HG03460 (cell line): ENCODE measurements around the gene COQ2.
"Not testable (repeated sequence)": the region's sequence is repeated elsewhere in the genome, so short reads cannot be mapped to it uniquely, and the experiment has no call there.

Source experiments
- ATAC-seq: cut with Tn5 transposase; IDR thresholded peaks from one replicate; pipeline ENCODE4 v1.9.1; 2021; ENCODE audit not compliant: unreplicated experiment

COQ2 gene

DNA sequence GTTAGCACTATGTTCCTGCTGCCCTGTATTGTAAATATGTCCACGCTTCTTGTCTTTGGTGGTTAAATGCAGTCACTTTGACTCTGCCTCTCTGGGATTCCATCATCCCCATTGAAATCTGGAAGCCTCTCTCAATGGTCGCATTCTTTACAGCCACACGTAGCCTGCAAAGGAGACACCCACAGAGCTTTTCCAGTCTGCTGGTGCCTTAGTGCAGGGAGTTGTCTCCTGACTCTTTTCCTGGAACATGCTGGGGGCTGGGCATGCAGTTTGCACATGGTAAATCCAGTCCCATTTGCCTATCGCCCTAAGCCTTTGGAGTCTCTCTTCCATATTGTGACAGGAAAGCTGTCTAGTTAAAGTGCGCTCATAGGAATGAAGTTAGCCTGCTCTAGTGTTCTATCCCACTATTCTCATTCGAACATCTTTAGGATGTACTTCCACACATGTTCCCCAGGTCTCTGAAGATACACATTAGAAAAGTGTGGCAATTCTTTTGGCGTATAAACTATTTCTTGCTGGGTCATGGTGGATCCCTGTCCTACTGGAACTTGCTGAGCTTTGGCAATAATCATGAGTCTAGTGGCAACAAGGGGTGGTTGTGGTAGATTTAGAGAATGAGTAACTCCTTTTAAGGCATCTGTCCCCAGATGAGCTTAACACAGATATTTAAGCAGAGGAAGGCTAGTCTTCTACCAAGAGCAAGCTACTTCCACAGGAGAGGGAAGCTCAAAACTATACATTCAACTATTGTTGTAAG, 33.7 kb downstream of the COQ2 start:
- no peak for ATAC-seq

DNA sequence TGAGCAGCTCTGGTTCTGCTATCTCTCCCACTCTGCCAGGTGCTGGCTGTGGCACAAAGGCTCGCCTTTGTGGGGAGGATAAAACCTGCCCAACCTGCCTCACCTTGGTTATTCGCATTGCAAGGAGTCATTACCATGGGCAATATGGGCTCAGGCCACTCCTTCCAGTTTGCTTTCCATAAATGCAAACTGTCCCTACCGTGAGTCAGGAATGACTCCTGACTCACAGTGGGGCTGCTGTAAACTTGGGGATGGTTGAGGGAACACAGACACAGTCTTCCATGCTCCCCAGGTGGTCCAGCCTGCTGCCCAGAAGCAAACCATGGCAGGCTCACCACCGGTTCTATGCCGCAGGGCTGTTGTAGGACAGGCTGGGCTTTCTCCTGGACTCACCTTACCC, 36.1 kb downstream of the COQ2 start:
- no peak for ATAC-seq

DNA sequence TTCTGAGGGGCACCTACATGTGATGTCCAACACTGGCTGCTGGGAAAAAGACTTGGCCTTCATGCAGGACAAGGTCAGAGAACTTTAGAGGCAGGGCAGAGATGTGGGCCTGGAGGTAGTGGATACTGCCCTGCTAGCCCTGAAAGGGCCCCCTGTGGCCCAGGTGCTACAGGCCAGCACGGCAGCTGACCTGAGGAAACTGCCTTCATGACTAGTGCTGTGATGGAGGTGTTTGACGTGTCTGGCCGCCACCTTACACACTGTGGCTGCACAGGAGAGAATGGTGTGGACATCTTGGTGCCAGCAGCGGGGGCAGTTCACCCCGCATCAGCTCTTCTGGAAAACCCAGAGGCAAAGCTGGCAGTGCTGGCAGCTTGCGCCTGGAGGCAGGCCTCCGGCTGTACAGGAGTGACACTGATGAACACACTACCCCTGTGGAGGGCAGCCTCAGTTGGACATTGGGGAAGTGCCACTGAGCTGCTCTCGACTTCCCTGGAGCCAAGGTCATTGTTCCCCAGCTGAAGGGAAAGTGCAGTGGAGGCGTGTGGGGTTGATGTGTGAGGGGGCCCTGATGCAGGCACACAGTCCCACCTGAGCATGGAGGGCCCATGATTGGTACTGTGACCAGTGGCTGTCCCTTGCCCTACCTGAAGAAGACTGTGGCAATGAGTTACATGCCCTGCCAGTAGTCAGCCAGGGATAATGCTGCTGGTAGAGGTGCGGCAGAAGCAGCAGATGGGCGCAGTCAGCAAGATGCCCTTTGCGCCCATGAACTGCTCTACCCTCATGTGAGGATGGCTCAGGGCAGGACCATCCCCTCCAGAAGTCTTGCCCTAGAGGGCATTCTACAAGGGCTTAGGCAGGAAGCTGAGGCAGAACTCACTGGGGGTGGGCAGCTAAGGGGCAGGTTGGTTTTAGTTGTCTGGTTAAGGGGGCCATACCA, 36.9 kb downstream of the COQ2 start:
- no peak for ATAC-seq

DNA sequence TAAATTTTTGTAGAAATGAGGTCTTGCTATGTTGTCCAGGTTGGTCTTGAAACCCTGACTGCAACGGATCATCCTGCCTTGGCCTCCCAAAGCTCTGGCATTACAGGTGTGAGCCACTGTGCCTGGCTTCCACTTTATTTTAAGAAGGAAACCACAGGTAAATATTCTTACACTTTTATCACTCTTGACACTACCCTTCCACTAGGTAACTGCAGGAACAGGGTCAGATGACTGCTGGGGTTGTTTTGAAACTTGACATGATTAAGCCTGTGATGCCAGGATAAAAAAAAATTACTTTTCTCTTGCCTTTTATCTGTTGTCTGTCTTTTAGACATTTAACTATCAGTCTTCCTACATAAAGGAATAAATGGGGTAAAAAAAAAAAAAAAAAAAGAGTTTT, 43.5 kb downstream of the COQ2 start:
- no peak for ATAC-seq

DNA sequence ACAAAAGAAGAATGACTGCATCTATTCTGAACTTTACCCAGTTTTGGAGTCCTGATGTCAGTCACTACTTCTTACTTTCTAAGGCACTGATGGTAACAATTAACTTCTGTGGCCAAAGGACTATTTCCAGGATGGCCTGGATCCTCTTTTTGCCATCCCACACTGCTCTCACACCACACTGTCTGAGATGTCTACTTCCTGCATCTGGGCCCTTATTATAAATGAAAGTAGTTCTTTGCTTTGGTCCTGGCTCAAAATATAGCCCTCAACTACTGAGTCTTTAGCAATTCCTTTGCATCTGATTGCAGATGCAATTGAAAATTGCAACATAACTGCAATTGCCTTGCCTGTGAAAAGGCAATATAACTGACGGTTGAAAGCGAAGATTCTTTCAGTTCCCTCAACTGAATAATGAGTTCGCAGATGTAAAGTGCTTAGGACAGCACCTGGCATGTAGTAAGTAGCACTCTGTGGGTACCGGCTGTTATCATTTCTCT, 44.2 kb downstream of the COQ2 start:
- peak; percentile 85 for ATAC-seq

DNA sequence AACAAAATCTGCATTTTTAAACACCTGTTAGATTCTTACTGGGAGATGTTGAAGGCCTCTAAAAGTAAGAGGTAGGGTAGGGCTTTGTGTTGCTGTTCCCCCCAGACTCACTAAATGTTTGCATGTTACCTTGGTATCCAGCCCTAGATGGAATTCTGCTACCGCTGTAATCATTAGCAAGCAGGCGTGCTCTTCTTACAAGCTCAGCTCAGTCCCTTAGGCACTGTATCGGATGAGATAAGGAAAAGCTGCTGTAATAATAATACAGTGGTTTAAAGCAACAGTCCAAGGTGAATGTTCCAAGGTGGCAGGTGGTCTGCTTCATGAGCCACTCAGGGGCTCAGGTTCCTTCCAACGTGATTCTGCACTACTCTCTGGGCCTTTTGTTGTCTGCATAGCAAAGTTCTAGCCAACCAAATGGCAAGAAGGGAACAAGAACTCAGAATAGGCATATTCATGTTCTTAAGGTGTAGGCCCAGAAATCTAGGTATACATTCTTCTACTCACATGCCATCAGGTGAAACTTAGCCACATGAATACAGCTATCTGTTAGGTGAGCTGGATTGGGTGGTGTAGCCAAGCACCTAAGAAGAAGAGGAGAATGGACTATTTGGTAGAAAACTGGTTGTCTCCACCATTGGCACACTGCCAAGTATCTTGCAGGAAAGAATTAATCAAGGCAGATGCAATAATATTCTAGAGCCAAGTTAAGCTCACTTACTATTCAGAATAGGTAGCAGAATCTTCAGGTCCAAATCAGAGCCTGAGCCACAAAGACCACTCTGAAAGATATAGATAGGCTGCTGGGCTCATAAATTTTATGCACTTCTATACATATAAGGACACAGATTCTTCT, 46.0 kb downstream of the COQ2 start:
- ATAC-seq = no peak

DNA sequence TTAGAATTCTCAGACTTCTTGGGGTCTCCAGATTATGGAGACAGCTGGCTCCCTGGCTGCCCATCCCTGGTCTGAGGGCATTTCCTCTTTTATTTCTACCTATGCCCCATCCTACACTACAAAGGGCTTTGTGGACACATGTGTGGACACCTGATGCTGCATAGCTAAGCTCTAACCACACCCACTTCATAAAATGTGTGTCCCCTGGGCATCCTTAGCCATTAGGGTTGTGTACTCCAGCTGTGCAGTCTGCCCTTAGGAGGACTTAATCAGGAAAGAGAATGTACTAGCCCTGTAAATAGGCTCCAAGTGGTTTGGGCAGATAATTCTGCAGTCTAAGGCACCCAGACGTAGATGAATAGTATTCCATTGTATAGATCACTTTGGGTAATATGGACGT, 47.0 kb downstream of the COQ2 start:
- no peak for ATAC-seq

DNA sequence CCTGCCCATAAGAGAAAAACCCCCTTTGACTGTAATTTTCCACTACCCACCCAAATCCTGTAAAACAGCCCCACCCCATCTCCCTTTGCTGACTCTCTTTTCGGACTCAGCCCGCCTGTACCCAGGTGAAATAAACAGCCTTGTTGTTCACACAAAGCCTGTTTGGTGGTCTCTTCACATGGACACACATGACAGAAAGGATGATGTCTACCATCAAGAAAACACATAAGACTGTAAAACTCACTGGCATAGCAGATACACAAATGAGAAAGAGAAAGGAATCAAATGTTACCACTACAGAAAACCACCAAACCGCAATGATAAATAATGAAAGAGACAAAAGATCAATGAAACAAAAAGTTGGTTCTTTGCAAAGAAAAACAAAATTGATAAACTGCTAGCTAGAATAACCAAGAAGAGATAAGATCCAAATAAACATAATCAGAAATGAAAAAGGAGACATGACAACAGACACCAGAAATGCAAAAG, 48.9 kb downstream of the COQ2 start:
- not testable (repeated sequence) for ATAC-seq

DNA sequence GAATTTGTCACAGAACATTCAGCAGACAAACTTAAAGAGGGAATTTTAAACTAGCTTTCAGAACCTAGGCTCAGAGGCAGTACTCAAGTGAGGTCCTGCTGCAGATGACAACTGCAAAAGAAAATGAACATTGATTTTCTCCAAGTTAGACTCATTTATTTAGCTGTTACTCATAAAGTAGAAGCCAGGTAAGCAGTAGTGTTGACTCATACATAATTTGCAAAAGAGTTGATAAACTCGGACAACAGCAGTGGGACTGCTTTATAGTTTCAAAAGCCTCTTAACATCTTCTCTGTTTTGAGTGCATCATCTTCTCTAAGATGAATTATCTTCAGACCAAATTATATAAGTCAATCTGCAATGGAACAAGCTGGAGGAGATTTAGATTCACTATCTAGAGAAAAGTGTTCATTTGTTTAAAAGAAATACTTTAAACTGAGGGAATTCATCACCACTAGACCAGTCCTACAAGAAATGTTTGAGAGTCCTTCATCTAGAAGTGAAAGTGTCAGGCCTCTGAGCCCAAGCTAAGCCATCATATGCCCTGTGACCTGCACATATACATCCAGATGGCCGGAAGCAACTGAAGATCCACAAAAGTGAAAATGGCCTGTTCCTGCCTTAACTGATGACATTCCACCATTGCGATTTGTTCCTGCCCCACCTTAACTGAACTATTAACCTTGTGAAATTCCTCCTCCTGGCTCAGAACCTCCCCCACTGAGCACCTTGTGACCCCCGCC, 49.5 kb downstream of the COQ2 start:
- no peak for ATAC-seq

DNA sequence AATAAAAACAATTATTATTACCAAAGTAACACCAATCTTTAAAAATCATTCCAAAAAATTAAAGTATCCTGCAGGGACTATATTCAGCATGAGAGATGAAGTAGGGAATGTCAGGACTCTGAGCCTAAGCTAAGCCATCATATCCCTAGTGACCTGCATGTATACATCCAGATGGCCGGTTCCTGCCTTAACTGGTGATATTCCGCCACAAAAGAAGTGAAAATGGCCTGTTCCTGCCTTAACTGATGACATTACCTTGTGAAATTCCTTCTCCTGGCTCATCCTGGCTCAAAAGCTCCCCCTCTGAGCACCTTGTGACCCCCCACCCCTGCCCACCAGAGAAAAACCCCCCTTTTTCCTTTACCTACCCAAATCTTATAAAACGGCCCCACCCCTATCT, 50.2 kb downstream of the COQ2 start:
- ATAC-seq = not testable (repeated sequence)

DNA sequence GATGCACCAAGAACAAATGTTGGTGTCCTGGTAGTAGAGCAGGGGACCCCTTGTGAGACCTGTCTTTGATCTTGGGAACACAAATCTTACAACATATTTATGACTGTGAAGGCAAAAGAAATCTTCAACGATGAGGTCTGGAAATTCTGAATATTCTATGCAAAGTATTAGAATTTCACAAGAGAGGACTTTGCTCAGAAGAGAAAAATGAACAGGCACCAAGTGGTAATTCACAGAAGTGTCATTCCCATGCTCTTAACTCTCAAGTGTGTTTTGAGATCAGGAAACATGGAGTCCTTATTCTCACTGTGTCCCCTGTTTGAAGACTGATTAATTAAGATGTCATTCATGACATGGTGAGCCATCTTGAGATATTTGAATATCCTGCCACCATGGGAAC, 52.5 kb downstream of the COQ2 start:
- ATAC-seq = no peak

DNA sequence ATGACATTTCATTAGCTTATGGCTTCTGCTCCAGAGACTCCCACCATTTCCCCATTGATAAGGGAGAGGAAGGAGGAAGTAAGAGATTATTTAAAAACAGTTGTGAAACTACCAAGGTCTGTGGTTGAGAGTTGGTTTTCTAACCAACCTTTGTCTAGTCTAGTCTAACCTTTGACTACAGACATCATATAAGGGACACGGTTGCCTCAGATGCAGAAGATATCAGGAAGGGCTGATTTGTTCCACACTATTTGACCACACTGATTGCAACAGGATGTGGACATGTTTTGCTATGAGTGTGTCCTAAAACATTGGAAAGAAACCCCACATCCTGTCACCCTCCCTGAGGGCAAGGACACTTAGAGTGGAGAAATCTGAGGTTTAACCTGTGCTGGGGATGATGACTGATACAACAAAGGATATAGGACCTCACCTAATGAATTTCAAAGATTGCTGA, 53.0 kb downstream of the COQ2 start:
- ATAC-seq = peak; percentile 60

DNA sequence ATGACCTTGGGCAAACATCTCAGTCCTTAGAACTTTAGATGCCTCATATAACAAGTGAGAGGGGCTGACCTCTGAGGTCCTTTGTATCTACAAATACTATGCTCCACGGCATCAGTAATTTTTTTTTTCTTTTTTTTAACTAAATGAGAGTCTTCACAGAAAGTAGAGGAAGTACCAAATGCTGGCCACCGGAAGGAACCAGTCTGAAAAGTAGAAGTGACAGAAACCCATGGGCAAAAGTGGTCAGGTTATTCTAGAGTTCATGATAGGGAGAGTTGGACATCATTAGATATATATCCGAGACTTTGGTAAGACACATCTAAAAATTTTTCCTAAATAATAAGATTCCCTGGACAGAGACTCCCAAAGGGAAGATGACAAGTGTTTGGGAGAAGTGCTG, 53.7 kb downstream of the COQ2 start:
- no peak for ATAC-seq

DNA sequence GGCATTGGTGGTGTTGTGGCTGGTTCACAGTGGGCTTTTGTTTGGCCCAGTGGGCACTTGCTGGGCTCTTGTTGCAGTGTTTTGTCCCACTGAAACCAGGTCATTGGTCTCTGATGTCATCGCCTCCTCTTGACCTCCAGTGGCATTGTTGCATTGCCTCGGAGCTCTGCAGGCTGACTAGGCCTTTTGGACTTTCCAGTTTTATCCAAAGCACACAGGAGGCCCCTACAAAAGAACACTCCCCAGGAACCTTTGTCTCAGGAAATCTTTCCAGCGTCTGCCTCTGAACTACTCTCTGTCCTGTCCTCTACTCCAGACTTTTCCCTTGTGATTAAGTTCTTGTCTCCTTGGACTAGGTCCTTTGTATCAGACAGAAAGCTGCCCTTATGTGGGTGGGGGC, 54.8 kb downstream of the COQ2 start:
- ATAC-seq = no peak

DNA sequence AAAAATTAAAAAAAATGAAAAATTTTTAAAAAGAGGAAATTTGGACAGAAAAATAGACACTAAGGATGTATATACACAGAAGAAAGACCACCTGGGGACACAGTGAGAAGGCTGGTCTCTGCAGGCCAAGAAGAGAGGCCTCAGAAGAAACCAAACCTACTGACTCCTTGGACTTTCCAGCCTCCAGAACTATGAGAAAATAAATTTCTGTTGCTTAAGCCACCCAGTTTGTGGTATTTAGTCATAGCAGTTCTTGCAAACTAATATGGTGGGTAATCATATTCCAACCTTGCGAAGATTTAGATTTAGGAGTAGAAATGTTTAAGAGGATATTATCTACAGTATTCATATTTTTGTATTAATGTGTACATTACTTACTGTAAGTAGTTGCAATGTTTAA, 56.4 kb downstream of the COQ2 start:
- no peak for ATAC-seq

DNA sequence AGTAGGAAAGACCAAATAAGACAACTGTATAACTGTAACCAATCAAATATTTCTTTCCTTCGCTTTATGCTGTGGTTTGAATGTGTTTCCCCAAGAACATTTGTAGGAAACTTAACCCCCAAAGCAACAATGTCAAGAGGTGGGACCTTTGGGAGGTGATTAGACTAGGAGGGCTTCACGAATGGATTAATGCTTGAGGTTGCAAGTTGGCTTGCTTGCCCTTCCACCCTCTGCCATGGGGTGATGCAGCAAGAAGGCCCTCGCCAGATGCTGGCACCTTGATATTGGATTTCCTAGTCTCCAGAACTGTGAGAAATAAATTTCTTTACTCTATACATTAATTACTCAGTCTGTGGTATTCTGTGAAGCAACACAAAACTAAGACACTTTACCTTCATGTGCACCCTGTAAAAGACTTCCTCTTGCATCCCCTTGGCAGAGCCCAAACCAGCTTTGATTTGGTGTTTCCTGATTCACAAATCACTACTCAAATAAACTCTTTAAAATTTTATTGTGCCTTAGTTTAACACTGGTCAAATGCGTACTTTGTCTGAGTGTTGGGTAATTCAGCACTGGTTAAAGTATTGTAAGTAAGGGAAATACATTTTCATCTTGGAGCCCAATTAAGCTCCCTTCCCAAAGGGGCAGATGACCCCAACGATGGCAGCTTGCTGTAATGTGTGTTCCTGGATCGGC, 59.9 kb downstream of the COQ2 start:
- ATAC-seq = no peak

DNA sequence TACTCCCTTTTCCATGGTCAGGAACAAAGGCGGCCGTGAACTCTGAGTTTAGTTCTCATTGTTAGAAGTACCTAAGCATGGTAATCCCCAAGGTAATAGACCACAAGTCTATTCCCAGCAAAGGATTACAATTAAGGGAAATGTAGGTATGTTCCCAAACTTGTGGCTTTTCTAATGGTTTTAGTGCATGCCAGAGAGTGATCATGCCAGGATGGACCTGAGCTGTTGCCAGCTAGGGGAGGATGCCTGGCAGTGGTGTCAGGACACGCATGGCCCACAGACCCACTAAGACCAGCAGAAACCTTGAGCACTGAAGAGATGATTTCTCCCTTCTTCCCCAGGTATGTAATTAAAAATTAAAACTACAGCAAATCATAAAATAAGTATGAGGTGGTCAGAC, 60.8 kb downstream of the COQ2 start:
- no peak for ATAC-seq

DNA sequence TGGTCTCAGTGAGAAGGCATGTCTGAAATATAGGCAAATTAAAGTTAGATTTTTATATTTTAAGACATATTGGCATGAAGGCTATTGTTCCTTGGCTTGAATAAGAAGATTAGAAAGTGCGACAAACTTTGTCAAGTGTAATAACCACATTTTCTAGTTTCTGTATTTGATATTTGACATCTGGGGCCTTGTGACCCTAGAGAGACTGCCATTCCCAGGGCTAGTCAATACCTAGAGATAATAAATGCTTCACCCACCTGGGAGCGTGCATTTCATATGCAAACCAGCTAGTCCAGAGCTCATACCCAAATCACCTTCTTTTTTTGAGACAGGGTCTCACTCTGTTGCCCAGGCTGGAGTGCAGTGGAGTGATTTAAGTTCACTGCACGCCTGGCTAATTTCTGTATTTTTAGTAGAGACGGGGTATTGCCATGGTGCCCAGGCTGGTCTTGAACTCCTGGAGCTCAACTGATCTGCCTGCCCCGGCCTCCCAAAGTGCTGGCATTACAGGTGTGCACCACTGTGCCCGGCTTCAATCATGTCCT, 62.6 kb downstream of the COQ2 start:
- peak; percentile 38 for ATAC-seq
